Measurements from ENCODE around the gene CNTNAP2.

DNA sequence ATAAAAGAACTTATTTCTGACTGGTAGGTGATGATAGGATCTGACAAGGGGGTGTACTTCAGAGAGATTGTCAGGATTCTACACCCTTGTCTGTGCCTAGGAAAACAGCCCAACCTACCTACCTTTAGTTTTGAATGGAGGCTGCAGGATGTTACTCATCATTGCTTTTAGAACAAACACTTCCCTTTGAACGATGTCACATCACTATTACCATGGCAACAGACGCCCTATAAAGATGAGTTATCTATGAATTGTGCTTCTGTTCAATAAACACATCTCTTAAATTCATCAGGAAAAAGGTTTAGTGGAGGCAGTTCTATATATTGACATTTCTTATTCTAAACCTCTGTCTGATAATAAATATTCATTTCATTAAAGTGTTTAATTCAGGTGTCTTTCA, 362.4 kb downstream of the CNTNAP2 start:
- no peak for TF ChIP-seq POLR2A (IDR thresholded peaks at IDR 0.05)
- TF ChIP-seq, protein P1, sequence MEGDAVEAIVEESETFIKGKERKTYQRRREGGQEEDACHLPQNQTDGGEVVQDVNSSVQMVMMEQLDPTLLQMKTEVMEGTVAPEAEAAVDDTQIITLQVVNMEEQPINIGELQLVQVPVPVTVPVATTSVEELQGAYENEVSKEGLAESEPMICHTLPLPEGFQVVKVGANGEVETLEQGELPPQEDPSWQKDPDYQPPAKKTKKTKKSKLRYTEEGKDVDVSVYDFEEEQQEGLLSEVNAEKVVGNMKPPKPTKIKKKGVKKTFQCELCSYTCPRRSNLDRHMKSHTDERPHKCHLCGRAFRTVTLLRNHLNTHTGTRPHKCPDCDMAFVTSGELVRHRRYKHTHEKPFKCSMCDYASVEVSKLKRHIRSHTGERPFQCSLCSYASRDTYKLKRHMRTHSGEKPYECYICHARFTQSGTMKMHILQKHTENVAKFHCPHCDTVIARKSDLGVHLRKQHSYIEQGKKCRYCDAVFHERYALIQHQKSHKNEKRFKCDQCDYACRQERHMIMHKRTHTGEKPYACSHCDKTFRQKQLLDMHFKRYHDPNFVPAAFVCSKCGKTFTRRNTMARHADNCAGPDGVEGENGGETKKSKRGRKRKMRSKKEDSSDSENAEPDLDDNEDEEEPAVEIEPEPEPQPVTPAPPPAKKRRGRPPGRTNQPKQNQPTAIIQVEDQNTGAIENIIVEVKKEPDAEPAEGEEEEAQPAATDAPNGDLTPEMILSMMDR (IDR thresholded peaks at IDR 0.05), result no peak
